HEK293 (cell line): ENCODE data around the gene ZNF536.

ENCODE experiments used
- CTCF ChIA-PET: fragments of 350-600 bp; formaldehyde crosslinking; extraction: SDS; loops from one replicate; lab custom pipeline; 2021; ENCODE audit warnings: antibody characterized with exemption; lab: Yijun Ruan, JAX
- POLR2A ChIA-PET: fragments of 300-600 bp; formaldehyde crosslinking; extraction: SDS; loops from one replicate; lab custom pipeline; 2020; ENCODE audit warnings: antibody characterized with exemption, inconsistent platforms; lab: Yijun Ruan, JAX
- H3K27ac ChIP-seq: fragments of 200-500 bp; sonication (Bioruptor generic); 2 replicates; pipeline ENCODE4 v1.5.1; 2014; ENCODE audit warnings: low read depth, low read length, control low read depth, inconsistent platforms; ENCODE audit errors: extremely low read depth
- H3K36me3 ChIP-seq, 2 experiments: fragments of 200-500 bp in 1 of 2; sonication (Bioruptor generic) in 1 of 2; 1 replicate in 1 of 2; 2 replicates in 1 of 2; pipeline ENCODE4 v1.5.1; 2014 to 2017; ENCODE audit warnings: inconsistent platforms in 2 of 2, low read length in 2 of 2; ENCODE audit not compliant: control insufficient read depth in 2 of 2, insufficient read depth in 1 of 2
- H3K4me1 ChIP-seq: fragments of 200-500 bp; sonication (Bioruptor generic); 2 replicates; pipeline ENCODE4 v1.5.1; 2014; ENCODE audit warnings: mild to moderate bottlenecking, low read length, inconsistent platforms; ENCODE audit not compliant: control insufficient read depth, insufficient read depth
- H3K4me3 ChIP-seq: 2 replicates; pipeline ENCODE4 v1.5.1; 2011; ENCODE audit warnings: low read depth, mild to moderate bottlenecking, control low read depth, low read length, moderate library complexity
- H3K9me3 ChIP-seq: fragments of 200-500 bp; sonication (Bioruptor generic); 2 replicates; pipeline ENCODE4 v1.5.1; 2014; ENCODE audit warnings: low read depth, low read length, inconsistent platforms; ENCODE audit not compliant: control insufficient read depth, insufficient read depth
- GLI4 ChIP-seq: fragments of 450-650 bp; formaldehyde crosslinking; IDR thresholded peaks from 2 replicates; pipeline ENCODE4 v1.5.1; 2016; ENCODE audit warnings: missing biosample characterization, missing genetic modification characterization
- KLF8 ChIP-seq: fragments of 450-650 bp; formaldehyde crosslinking; IDR thresholded peaks from 2 replicates; pipeline ENCODE4 v1.5.1; 2016; ENCODE audit warnings: missing biosample characterization, missing genetic modification characterization
- SETDB1 ChIP-seq: IDR thresholded peaks from one replicate; pipeline ENCODE4 v1.6.1; 2017; ENCODE audit warnings: mild to moderate bottlenecking, low read length, moderate library complexity, mixed read lengths; ENCODE audit not compliant: insufficient read length
- ZBTB10 ChIP-seq: fragments of 450-650 bp; formaldehyde crosslinking; IDR thresholded peaks from 2 replicates; pipeline ENCODE4 v1.5.1; 2016; ENCODE audit warnings: missing biosample characterization, missing genetic modification characterization
- ZNF175 ChIP-seq: fragments of 450-650 bp; formaldehyde crosslinking; IDR thresholded peaks from 2 replicates; pipeline ENCODE4 v1.5.1; 2016; ENCODE audit warnings: missing biosample characterization, missing genetic modification characterization
- ZNF211 ChIP-seq: fragments of 450-650 bp; formaldehyde crosslinking; IDR thresholded peaks from 2 replicates; pipeline ENCODE4 v1.5.1; 2016; ENCODE audit warnings: low read depth, missing biosample characterization, missing genetic modification characterization
- ZNF26 ChIP-seq: fragments of 450-650 bp; formaldehyde crosslinking; IDR thresholded peaks from 2 replicates; pipeline ENCODE4 v1.5.1; 2016; ENCODE audit warnings: missing biosample characterization, missing genetic modification characterization
- ZNF302 ChIP-seq: fragments of 450-650 bp; formaldehyde crosslinking; IDR thresholded peaks from 2 replicates; pipeline ENCODE4 v1.5.1; 2016; ENCODE audit warnings: missing biosample characterization, missing genetic modification characterization, low read depth
- ZNF324 ChIP-seq: fragments of 450-650 bp; formaldehyde crosslinking; IDR thresholded peaks from 2 replicates; pipeline ENCODE4 v1.5.1; 2016; ENCODE audit warnings: missing biosample characterization, missing genetic modification characterization
- ZNF610 ChIP-seq: fragments of 450-650 bp; formaldehyde crosslinking; IDR thresholded peaks from 2 replicates; pipeline ENCODE4 v1.5.1; 2016; ENCODE audit warnings: missing biosample characterization, missing genetic modification characterization, borderline replicate concordance
- ZNF707 ChIP-seq: fragments of 450-650 bp; formaldehyde crosslinking; IDR thresholded peaks from 2 replicates; pipeline ENCODE4 v1.5.1; 2016; ENCODE audit warnings: missing biosample characterization, missing genetic modification characterization
- ZNF768 ChIP-seq: fragments of 450-650 bp; formaldehyde crosslinking; IDR thresholded peaks from 2 replicates; pipeline ENCODE4 v1.5.1; 2018; ENCODE audit warnings: missing biosample characterization, mild to moderate bottlenecking, missing genetic modification characterization
- TF ChIP-seq, protein P1 (sequence below): fragments of 450-650 bp; formaldehyde crosslinking; IDR thresholded peaks from 2 replicates; pipeline ENCODE4 v1.5.1; 2016; ENCODE audit warnings: missing biosample characterization, missing genetic modification characterization, borderline replicate concordance
- TF ChIP-seq, protein P2 (sequence below): fragments of 450-650 bp; formaldehyde crosslinking; IDR thresholded peaks from 2 replicates; pipeline ENCODE4 v1.5.1; 2016; ENCODE audit warnings: missing biosample characterization, missing genetic modification characterization
- TF ChIP-seq, protein P3 (sequence below): fragments of 450-650 bp; formaldehyde crosslinking; conservative IDR thresholded peaks from 2 replicates; pipeline ENCODE4 v1.5.1; 2016; ENCODE audit warnings: low read depth, missing biosample characterization, missing genetic modification characterization
- TF ChIP-seq, protein P4 (sequence below): sonication (generic); formaldehyde crosslinking; IDR thresholded peaks from 2 replicates; pipeline ENCODE4 v1.8.1; 2022; ENCODE audit warnings: mild to moderate bottlenecking, moderate library complexity, missing genetic modification reagents

ZNF536 gene

GRCh38 chr19:30437869-30438268 is 65.7 kb downstream of the ZNF536 start:
- TF ChIP-seq, protein P1, sequence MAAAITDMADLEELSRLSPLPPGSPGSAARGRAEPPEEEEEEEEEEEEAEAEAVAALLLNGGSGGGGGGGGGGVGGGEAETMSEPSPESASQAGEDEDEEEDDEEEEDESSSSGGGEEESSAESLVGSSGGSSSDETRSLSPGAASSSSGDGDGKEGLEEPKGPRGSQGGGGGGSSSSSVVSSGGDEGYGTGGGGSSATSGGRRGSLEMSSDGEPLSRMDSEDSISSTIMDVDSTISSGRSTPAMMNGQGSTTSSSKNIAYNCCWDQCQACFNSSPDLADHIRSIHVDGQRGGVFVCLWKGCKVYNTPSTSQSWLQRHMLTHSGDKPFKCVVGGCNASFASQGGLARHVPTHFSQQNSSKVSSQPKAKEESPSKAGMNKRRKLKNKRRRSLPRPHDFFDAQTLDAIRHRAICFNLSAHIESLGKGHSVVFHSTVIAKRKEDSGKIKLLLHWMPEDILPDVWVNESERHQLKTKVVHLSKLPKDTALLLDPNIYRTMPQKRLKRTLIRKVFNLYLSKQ (tag by site-specific recombination), result no peak
- TF ChIP-seq, protein P2, sequence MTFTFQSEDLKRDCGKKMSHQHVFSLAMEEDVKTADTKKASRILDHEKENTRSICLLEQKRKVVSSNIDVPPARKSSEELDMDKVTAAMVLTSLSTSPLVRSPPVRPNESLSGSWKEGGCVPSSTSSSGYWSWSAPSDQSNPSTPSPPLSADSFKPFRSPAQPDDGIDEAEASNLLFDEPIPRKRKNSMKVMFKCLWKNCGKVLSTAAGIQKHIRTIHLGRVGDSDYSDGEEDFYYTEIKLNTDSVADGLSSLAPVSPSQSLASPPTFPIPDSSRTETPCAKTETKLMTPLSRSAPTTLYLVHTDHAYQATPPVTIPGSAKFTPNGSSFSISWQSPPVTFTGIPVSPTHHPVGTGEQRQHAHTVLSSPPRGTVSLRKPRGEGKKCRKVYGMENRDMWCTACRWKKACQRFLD (tag by site-specific recombination), result no peak
- TF ChIP-seq, protein P3, sequence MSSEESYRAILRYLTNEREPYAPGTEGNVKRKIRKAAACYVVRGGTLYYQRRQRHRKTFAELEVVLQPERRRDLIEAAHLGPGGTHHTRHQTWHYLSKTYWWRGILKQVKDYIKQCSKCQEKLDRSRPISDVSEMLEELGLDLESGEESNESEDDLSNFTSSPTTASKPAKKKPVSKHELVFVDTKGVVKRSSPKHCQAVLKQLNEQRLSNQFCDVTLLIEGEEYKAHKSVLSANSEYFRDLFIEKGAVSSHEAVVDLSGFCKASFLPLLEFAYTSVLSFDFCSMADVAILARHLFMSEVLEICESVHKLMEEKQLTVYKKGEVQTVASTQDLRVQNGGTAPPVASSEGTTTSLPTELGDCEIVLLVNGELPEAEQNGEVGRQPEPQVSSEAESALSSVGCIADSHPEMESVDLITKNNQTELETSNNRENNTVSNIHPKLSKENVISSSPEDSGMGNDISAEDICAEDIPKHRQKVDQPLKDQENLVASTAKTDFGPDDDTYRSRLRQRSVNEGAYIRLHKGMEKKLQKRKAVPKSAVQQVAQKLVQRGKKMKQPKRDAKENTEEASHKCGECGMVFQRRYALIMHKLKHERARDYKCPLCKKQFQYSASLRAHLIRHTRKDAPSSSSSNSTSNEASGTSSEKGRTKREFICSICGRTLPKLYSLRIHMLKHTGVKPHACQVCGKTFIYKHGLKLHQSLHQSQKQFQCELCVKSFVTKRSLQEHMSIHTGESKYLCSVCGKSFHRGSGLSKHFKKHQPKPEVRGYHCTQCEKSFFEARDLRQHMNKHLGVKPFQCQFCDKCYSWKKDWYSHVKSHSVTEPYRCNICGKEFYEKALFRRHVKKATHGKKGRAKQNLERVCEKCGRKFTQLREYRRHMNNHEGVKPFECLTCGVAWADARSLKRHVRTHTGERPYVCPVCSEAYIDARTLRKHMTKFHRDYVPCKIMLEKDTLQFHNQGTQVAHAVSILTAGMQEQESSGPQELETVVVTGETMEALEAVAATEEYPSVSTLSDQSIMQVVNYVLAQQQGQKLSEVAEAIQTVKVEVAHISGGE, result no peak
- TF ChIP-seq ZNF175 (tag by site-specific recombination) (no peak), SETDB1 (no peak), ZNF768 (tag by site-specific recombination) (no peak), ZBTB10 (no peak), ZNF324 (tag by site-specific recombination) (no peak), KLF8 (no peak), ZNF707 (tag by site-specific recombination) (no peak), ZNF302 (tag by site-specific recombination) (no peak), ZNF26 (no peak), GLI4 (tag by site-specific recombination) (no peak), ZNF211 (tag by site-specific recombination) (no peak), ZNF610 (tag by site-specific recombination) (no peak)
- TF ChIP-seq, protein P4, sequence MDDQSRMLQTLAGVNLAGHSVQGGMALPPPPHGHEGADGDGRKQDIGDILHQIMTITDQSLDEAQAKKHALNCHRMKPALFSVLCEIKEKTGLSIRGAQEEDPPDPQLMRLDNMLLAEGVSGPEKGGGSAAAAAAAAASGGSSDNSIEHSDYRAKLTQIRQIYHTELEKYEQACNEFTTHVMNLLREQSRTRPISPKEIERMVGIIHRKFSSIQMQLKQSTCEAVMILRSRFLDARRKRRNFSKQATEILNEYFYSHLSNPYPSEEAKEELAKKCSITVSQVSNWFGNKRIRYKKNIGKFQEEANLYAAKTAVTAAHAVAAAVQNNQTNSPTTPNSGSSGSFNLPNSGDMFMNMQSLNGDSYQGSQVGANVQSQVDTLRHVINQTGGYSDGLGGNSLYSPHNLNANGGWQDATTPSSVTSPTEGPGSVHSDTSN (CRISPR knock-in tag), result no peak
- CTCF ChIA-PET, result interaction anchor here (0.6 to 1.7 kb wide), 4 partner anchors 11 to 580 kb away, joined by 3 to 7 read pairs (median 3); no protein-coding TSS in a partner anchor
- POLR2A ChIA-PET, result no interaction called here
- H3K9me3 ChIP-seq, result no peaks in the 10 kb centered on the region; the same call in 1 of the 2 replicates
- no peak overlapping the region for H3K4me3 ChIP-seq
- no peak overlapping the region for H3K27ac ChIP-seq
- no peaks in the 10 kb centered on the region; a peak in 1 of 3 replicates for H3K36me3 ChIP-seq
- H3K4me1 ChIP-seq, result peaks cover 11% of the 10 kb centered on the region
